ENCODE results near the gene KHK.

Gene KHK

DNA sequence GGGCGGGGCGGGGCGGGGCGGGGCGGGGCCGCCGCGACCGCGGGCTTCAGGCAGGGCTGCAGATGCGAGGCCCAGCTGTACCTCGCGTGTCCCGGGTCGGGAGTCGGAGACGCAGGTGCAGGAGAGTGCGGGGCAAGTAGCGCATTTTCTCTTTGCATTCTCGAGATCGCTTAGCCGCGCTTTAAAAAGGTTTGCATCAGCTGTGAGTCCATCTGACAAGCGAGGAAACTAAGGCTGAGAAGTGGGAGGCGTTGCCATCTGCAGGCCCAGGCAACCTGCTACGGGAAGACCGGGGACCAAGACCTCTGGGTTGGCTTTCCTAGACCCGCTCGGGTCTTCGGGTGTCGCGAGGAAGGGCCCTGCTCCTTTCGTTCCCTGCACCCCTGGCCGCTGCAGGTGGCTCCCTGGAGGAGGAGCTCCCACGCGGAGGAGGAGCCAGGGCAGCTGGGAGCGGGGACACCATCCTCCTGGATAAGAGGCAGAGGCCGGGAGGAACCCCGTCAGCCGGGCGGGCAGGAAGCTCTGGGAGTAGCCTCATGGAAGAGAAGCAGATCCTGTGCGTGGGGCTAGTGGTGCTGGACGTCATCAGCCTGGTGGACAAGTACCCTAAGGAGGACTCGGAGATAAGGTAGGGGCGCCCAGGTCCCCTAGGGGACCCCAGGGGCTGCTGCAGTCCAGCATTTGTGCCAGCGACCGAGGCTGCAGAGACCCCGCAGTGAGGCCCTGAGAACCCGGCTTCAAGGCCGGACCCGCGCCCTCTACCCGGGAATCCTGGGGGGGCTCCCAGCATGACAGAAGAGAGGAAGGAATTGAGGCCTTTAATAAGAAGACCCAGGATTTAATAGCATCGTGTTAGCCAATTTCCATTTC, at the start of gene KHK:
Gene KHK (plus strand): TSS at position 49 of the 870 bp plus-strand sequence. CDS start 488 bp downstream, at position 537.
- no peak for DNase-seq

GRCh38 chr2:27038012-27038411, 48.6 kb upstream of the KHK start:
- no peak for DNase-seq

DNA sequence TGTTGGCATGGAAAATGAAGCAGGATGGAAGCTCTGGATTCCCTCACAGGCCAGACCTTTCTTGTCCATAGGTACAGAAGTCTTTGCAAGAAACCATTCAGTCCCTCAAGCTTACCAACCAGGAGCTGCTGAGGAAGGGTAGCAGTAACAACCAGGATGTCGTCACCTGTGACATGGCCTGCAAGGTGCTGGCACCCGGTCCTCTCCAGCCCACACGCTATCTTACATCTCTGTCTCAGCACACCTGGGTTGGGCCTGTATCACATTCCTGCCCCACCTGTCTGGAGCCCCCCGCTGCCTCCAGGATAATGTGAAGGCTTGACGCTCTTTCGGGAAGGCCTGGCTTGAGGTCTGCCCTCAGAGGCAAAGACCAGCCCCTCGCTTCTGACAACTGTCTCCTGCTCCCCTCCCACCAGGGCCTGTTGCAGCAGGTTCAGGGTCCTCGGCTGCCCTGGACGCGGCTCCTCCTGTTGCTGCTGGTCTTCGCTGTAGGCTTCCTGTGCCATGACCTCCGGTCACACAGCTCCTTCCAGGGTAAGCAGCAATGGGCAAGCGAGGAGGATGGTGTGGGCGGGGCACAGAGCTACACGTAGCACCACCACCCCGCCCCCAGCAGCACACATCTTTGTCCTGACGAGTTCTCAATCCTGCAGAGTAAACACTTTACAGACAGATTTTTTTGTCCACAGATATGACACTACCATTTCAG, 47.8 kb upstream of the KHK start:
- DNase-seq, result no peak

DNA sequence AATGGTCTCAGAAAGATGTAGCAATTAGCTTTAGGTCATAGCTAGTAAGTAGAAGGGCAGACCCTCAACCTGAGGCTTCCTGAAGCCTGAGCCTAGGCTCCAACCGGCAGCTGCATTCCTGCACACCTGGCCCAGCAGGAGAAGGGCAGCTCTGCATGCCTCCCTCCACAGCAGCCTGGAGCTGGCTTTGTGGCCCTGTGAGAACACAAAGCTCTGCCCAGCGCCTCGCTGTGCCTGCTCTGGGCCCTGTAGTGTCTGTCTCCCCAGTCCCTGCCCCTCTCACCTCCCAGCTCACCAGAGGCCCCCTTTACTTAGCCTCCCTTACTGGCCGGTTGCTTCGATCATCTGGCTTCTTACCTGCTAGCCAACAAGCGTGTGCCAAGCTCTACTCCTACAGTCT, 47.1 kb upstream of the KHK start:
- no peak for DNase-seq

- no peak for DNase-seq
Measured at GRCh38 chr2:27039871-27040270, 46.7 kb upstream of the KHK start.

DNA sequence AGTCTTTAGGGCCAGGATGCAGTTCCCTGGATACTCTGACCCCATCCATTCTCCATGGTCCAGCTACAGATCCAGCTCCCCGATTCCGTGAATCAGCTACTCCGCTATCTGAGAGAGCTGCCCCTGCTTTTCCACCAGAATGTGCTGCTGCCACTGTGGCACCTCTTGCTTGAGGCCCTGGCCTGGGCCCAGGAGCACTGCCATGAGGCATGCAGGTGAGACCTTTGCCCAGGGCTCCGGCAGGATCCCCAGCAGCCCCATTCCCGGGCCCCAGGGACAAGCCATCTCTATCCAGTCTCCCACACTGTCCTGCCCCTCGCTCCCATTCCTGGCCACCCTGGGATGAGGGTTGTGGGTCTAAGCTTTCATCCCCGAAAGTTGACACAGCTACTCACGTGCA, 46.3 kb upstream of the KHK start:
- no peak for DNase-seq

DNA sequence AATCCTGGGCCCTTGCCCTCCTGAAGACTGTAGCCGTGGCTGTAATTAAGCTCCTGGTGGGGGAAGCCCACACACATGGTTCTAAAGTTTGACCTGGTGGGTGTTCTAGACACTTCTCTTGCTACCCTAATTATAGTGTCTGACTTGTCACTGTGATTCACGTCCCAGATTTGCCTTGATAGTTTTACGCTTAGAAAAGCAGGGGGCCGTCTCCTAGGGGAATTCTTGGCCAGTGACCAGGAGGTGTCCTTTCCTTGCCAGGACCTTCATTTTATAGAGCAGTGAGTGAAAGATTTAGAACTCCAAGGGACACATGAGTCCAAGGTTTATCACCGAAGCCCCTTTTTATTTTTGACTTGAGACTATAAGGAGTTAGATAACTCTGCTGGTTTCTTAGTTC, 44.8 kb upstream of the KHK start:
- DNase-seq, result no peak

- no peak for DNase-seq
Measured at GRCh38 chr2:27042159-27042661, 44.4 kb upstream of the KHK start.

DNA sequence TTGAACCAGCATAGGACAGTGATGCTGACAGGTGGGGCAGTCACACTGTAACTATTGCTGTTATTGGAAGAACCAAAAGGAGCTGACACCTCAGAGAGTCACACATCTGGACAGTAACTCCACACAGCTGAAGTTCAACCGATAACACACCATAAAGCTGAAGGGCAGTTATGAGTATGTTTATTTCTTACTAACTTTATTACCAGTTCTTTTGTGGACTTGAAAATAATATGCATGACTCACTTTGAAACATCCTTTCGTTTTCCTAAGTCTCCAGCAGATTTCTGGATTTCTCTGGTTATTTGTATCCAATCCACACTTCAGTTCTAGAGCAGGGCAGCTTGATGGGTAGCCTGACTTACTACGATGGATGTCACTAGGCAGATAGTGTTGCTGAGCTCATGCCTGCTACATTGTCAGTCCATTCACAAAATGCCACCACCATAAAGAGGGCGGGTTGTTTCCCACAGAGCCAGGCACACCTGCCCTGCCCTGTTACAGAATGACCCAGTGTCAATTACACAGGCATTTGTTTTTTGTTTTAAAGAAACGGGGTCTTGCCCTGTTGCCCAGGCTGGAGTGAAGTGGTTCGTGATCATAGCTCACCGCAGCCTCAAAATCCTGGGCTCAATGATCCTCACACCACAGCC, 43.5 kb upstream of the KHK start:
- no peak for DNase-seq

DNA sequence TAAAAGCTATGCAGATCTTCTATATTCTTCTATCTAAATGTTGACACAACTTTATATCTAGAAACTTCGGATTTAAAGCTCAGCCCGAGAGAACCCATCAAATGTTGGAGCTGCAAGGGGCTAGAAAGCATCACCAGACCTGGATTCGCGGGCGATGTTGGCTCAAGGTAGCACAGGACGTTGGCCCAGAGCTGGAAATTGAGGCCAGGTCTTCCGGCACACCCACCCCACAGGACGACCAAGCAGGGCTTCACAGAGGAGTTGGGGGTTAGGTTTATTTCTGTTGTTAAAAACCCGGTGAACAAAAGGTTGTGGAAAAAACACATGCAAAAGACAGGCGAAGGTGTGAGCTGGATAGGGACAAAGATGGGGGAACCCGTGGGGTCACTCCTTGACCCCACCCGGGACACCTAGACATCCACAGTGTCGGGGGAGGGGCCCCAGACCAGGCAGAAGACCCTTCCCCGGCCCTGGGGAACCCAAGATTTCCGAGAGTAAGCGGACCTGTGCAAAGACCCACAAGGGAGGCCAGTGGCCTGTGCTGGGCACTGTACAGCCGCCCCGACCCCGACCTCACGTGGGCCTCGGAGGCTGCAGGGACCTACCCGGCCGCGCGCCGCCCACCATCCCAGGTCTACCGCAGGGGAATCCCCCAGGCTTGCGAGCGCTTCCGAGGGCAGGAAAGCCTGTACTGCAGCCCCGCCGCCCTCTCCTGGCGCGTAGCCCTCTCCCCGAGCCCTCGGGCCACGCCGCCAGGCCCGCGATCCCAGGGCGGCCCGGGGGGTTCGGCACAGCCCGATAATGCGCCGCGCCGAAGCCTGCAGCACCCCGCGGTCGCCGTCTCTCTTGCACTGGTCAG, 36.9 kb upstream of the KHK start:
- DNase-seq, result peak; percentile 70

DNA sequence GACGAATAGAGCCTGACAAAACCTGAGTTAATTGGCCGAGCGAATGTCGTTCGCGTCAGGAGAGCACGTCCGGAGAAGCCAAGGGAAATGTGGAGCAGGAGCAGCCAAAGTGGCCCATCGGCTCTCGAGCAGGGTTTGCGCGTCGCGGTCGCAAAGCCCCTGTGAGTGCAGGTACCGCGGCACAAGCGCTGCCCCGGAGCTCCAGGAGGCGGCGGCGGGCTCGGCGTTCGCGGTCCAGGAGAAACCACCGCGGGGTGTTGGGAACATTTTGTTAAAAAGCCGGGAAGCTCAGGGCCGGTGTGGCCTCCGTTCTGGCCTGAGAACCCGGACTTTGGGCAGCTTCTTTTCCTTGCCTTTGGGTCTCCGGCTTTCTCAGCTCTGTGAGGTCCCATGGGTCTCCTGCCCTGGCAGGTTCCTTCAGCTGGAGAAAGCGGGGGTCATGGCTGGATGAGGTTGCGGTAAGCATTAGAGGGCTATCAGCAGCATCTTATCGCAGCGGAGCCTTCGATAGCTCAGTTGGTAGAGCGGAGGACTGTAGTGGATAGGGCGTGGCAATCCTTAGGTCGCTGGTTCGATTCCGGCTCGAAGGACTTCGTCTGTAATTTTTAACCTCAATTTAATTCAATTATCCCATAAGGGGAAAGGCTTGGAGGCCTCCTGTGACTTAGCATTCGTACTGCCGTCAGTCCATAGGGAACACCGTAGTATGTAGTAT, 36.1 kb upstream of the KHK start:
- peak; percentile 93 for DNase-seq

- peak; percentile 93 for DNase-seq
Measured at GRCh38 chr2:27050996-27051901, 35.3 kb upstream of the KHK start, which contains the start of gene AGBL5. Gene AGBL5 (plus strand): TSS chr2:27051668. CDS start chr2:27052959, 1,291 bp downstream.

GRCh38 chr2:27051902-27052645, 34.5 kb upstream of the KHK start:
- DNase-seq, result no peak

DNA sequence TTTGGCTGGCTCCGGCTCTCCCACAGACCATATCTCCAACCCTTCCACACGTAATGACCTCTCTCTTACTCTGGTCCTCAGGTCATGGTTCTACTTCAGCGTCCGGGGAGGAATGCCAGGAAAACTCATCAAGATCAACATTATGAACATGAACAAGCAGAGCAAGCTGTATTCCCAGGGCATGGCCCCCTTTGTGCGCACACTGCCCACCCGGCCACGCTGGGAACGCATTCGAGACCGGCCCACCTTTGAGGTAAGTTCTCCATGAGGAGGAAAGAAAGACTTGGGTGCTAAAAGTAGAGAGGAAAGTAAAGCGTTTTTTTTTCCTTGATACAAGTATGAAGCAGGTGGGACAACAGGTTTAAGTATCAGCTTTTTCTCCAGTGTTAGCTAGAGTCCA, 33.3 kb upstream of the KHK start:
- DNase-seq, result no peak

DNA sequence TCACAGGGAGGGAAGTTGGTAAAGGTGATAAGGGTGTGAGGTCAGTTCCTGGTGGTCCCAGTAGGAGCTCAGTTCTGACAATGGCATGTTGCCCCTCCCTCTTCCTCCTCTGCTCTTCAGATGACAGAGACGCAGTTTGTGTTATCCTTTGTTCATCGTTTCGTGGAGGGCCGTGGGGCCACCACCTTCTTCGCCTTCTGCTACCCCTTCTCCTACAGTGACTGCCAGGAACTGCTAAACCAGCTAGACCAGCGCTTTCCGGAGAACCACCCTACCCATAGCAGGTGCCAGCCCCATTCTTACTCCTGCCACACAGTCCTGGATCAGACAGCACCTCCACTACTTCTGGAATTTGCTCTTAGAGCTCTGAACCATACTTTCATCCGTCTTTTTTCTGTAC, 32.8 kb upstream of the KHK start:
- DNase-seq, result no peak

- DNase-seq, result no peak
Measured at GRCh38 chr2:27054721-27055120, 31.9 kb upstream of the KHK start.

GRCh38 chr2:27057184-27057583, 29.4 kb upstream of the KHK start:
- no peak for DNase-seq

- no peak for DNase-seq
Measured at GRCh38 chr2:27058210-27058609, 28.4 kb upstream of the KHK start.

DNA sequence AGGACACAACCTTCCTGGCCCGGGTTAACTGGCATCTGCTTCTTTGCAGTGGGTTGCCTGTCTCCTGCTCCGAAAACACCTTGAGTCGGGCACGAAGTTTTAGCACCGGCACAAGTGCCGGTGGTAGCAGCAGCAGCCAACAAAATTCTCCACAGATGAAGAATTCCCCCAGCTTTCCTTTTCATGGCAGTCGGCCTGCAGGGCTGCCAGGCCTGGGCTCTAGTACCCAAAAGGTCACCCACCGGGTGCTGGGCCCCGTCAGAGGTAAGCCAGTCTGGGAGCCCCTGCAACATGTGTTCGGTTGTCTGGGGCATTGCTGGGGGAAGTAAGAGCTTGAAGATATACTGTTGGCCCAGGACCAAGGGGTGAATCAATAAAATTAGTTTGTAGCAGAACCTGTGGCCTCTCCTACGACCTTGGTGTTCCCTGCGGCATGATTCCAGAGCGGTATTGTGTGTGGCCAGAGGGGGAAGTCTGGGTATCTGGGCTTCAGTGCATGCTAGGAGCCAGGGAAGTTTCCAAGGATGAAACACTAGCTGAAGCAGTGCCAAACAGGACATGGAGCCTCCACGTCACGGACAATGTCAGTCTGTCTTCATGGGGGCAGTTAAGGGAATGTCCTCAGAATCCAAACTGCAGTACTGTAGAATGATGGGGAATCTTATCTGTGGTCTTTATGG, 27.3 kb upstream of the KHK start:
- no peak for DNase-seq

All from activated CD4-positive, CD25-positive, alpha-beta regulatory T cell treated with anti-CD3 and anti-CD28 coated beads, Interleukin-2, amount 50 U/mL, for 72 hours (primary cell).